Fibroblast of skin of right quadriceps (primary cell): ENCODE data around the gene EHMT1.

ENCODE experiments used
- DNase-seq: peaks from one replicate; pipeline ENCODE4 v3.0.0-alpha.2; 2013

EHMT1 gene

GRCh38 chr9:137647096-137647714 is 28.4 kb downstream of the EHMT1 start:
- DNase-seq: no peak

- DNase-seq: no peak
Measured at GRCh38 chr9:137648396-137648795, 29.6 kb downstream of the EHMT1 start.

GRCh38 chr9:137649553-137649952 is 30.7 kb downstream of the EHMT1 start:
- DNase-seq: no peak

GRCh38 chr9:137650259-137650658 is 31.5 kb downstream of the EHMT1 start:
- no peak for DNase-seq

GRCh38 chr9:137650779-137651178 is 32.0 kb downstream of the EHMT1 start:
- no peak for DNase-seq

GRCh38 chr9:137656416-137656815 is 37.6 kb downstream of the EHMT1 start:
- DNase-seq: no peak

- DNase-seq: no peak
Measured at GRCh38 chr9:137657606-137658005, 38.8 kb downstream of the EHMT1 start.

- DNase-seq: no peak
Measured at GRCh38 chr9:137658781-137659180, 40.0 kb downstream of the EHMT1 start.

GRCh38 chr9:137660144-137660543 is 41.3 kb downstream of the EHMT1 start:
- no peak for DNase-seq

GRCh38 chr9:137663584-137663983 is 44.8 kb downstream of the EHMT1 start:
- DNase-seq: no peak

GRCh38 chr9:137664676-137665075 is 45.9 kb downstream of the EHMT1 start:
- DNase-seq: no peak

- no peak for DNase-seq
Measured at GRCh38 chr9:137665226-137665625, 46.4 kb downstream of the EHMT1 start.

GRCh38 chr9:137665697-137666512 is 47.1 kb downstream of the EHMT1 start:
- DNase-seq: peak; percentile 37

GRCh38 chr9:137666513-137666822 is 47.7 kb downstream of the EHMT1 start:
- DNase-seq: no peak

GRCh38 chr9:137666955-137667670 is 48.3 kb downstream of the EHMT1 start:
- DNase-seq: no peak

- DNase-seq: no peak
Measured at GRCh38 chr9:137668203-137668602, 49.4 kb downstream of the EHMT1 start.

- no peak for DNase-seq
Measured at GRCh38 chr9:137669261-137669672, 50.5 kb downstream of the EHMT1 start.

- DNase-seq: no peak
Measured at GRCh38 chr9:137670391-137671195, 51.8 kb downstream of the EHMT1 start.

- no peak for DNase-seq
Measured at GRCh38 chr9:137671196-137671538, 52.4 kb downstream of the EHMT1 start.

GRCh38 chr9:137671721-137672120 is 52.9 kb downstream of the EHMT1 start:
- DNase-seq: no peak

- DNase-seq: peak; percentile 62
Measured at GRCh38 chr9:137672907-137673791, 54.3 kb downstream of the EHMT1 start.

- DNase-seq: no peak
Measured at GRCh38 chr9:137673886-137674285, 55.1 kb downstream of the EHMT1 start.
